H1 (cell line): ENCODE measurements around the gene DRD1. TPM values are rescaled to one million over a fixed set of nuclear protein-coding genes. Genes with fewer than 3 reads are reported as not detected.

Experiments
- CTCF ChIA-PET: fragments of 300-600 bp; sonication (Branson Sonifier 250); formaldehyde crosslinking; loops from one replicate; lab custom pipeline; 2021; ENCODE audit not compliant: partially characterized antibody; lab: Charles Lee
- POLR2A ChIA-PET: fragments of 300-600 bp; sonication (Branson Sonifier 250); formaldehyde crosslinking; loops from one replicate; lab custom pipeline; 2021; ENCODE audit warnings: inconsistent platforms; ENCODE audit not compliant: partially characterized antibody; lab: Charles Lee
- DNase-seq, 2 experiments: peaks; one replicate each; pipeline versions ENCODE4 v3.0.0 to v3.0.0-alpha.2; 2010 to 2022; ENCODE audit warnings: low spot score in 2 of 2, low read depth in 1 of 2, mixed read lengths in 1 of 2
- FAIRE-seq: peaks from 2 replicates; lab custom pipeline; 2011; peaks lifted over from hg19 to GRCh38; lab: Jason Lieb, UNC
- H2AFZ ChIP-seq: 2 replicates; pipeline ENCODE4 v1.8.1; 2012; ENCODE audit warnings: low read length, inconsistent platforms
- H2AK5ac ChIP-seq: 2 replicates; pipeline ENCODE4 v1.6.1; 2013; ENCODE audit warnings: low read depth, low read length
- H2BK120ac ChIP-seq: replicated peaks from 2 replicates; pipeline ENCODE3; 2013; ENCODE audit warnings: low read depth, low read length, inconsistent platforms
- H2BK12ac ChIP-seq: 2 replicates; pipeline ENCODE4 v1.6.1; 2013; ENCODE audit warnings: low read depth, low read length
- H2BK15ac ChIP-seq: 2 replicates; pipeline ENCODE4 v1.6.1; 2013; ENCODE audit warnings: low read length
- H2BK20ac ChIP-seq: 2 replicates; pipeline ENCODE4 v1.6.1; 2013; ENCODE audit warnings: low read length
- H2BK5ac ChIP-seq: 2 replicates; pipeline ENCODE4 v1.6.1; 2013; ENCODE audit warnings: low read depth, low read length
- H3K14ac ChIP-seq: 2 replicates; pipeline ENCODE4 v1.6.1; 2013; ENCODE audit warnings: inconsistent platforms; ENCODE audit not compliant: insufficient read length
- H3K18ac ChIP-seq: 2 replicates; pipeline ENCODE4 v1.6.1; 2013; ENCODE audit warnings: low read length; ENCODE audit errors: extremely low read depth
- H3K23ac ChIP-seq: 2 replicates; pipeline ENCODE4 v1.6.1; 2013; ENCODE audit warnings: inconsistent platforms; ENCODE audit not compliant: insufficient read length
- H3K23me2 ChIP-seq: 2 replicates; pipeline ENCODE4 v1.6.1; 2013; ENCODE audit warnings: low read depth, low read length
- H3K27ac ChIP-seq: 2 replicates; pipeline ENCODE4 v1.6.1; 2011; ENCODE audit warnings: low read depth, low read length, inconsistent platforms
- H3K27me3 ChIP-seq, 4 experiments: replicated peaks in 1 of 4; 1 replicate in 1 of 4; 2 replicates in 3 of 4; pipeline versions ENCODE4 v1.6.1 to v1.8.1; 2011 to 2013; ENCODE audit warnings: low read length in 3 of 4, mild to moderate bottlenecking in 3 of 4, inconsistent platforms in 2 of 4, mixed read lengths in 2 of 4, moderate library complexity in 1 of 4; ENCODE audit not compliant: control insufficient read depth in 3 of 4, insufficient read depth in 3 of 4; ENCODE audit errors: extremely low read depth in 1 of 4
- H3K36me3 ChIP-seq, 4 experiments: 2 replicates each; pipeline versions ENCODE4 v1.6.1 to v1.8.1; 2011 to 2013; ENCODE audit warnings: mild to moderate bottlenecking in 4 of 4, low read length in 3 of 4, moderate library complexity in 2 of 4, control low read depth in 1 of 4, inconsistent platforms in 1 of 4; ENCODE audit not compliant: insufficient read depth in 4 of 4, control insufficient read depth in 2 of 4
- H3K4ac ChIP-seq: replicated peaks from 2 replicates; pipeline ENCODE3; 2013; ENCODE audit warnings: low read length, low read depth, mixed read lengths, inconsistent platforms; ENCODE audit not compliant: insufficient read length
- H3K4me1 ChIP-seq, 4 experiments: replicated peaks in 1 of 4; 1 replicate in 1 of 4; 2 replicates in 3 of 4; pipeline versions ENCODE4 v1.6.1 to v1.8.1; 2011 to 2013; ENCODE audit warnings: low read length in 3 of 4, inconsistent platforms in 2 of 4, mixed read lengths in 1 of 4; ENCODE audit not compliant: insufficient read depth in 4 of 4, control insufficient read depth in 3 of 4
- H3K4me2 ChIP-seq, 2 experiments: 2 replicates each; pipeline versions ENCODE4 v1.6.1 to v1.8.1; 2011 to 2013; ENCODE audit warnings: low read depth in 2 of 2, low read length in 2 of 2, control low read depth in 1 of 2, inconsistent platforms in 1 of 2, mild to moderate bottlenecking in 1 of 2; ENCODE audit not compliant: insufficient read depth in 1 of 2
- H3K4me3 ChIP-seq, 4 experiments: fragments of 200-600, 300-600 bp in 1 of 4; sonication (generic), shearing (Covaris generic), sonication (Bioruptor Twin) in 1 of 4; 2 replicates each; pipeline versions ENCODE4 v1.5.1 to v1.8.1; 2011 to 2016; ENCODE audit warnings: low read length in 4 of 4, low read depth in 3 of 4, control low read depth in 2 of 4, inconsistent platforms in 2 of 4, mild to moderate bottlenecking in 2 of 4, mixed read lengths in 1 of 4, moderate library complexity in 1 of 4; ENCODE audit not compliant: insufficient read depth in 2 of 4; ENCODE audit errors: extremely low read depth in 1 of 4
- H3K56ac ChIP-seq: replicated peaks from 2 replicates; pipeline ENCODE3; 2013; ENCODE audit warnings: low read depth, mild to moderate bottlenecking, mixed read lengths, low read length, inconsistent platforms; ENCODE audit not compliant: insufficient read length
- H3K79me1 ChIP-seq: 2 replicates; pipeline ENCODE4 v1.6.1; 2013; ENCODE audit warnings: low read depth, low read length, control low read depth
- H3K79me2 ChIP-seq, 2 experiments: 2 replicates each; pipeline versions ENCODE4 v1.6.1 to v1.8.1; 2012 to 2013; ENCODE audit warnings: low read length in 2 of 2, mild to moderate bottlenecking in 2 of 2, inconsistent platforms in 1 of 2; ENCODE audit not compliant: insufficient read depth in 2 of 2, control insufficient read depth in 1 of 2
- H3K9ac ChIP-seq, 4 experiments: replicated peaks in 1 of 4; 1 replicate in 1 of 4; 2 replicates in 3 of 4; pipeline versions ENCODE4 v1.6.1 to v1.8.1; 2011 to 2013; ENCODE audit warnings: low read depth in 3 of 4, low read length in 3 of 4, control low read depth in 2 of 4, mild to moderate bottlenecking in 2 of 4, moderate library complexity in 2 of 4, inconsistent platforms in 1 of 4; ENCODE audit errors: extremely low read depth in 1 of 4
- H3K9me3 ChIP-seq, 2 experiments: 2 replicates each; pipeline versions ENCODE4 v1.6.1 to v1.8.1; 2012 to 2013; ENCODE audit warnings: mild to moderate bottlenecking in 2 of 2, moderate library complexity in 2 of 2, control low read depth in 1 of 2, inconsistent platforms in 1 of 2, low read depth in 1 of 2, low read length in 1 of 2, mixed read lengths in 1 of 2; ENCODE audit not compliant: insufficient read depth in 2 of 2
- H4K20me1 ChIP-seq, 2 experiments: replicated peaks in 1 of 2; 2 replicates each; pipeline versions ENCODE3 to v1.8.1; 2011 to 2013; ENCODE audit warnings: inconsistent platforms in 2 of 2, low read length in 2 of 2, mild to moderate bottlenecking in 1 of 2; ENCODE audit not compliant: insufficient read depth in 2 of 2, control insufficient read depth in 1 of 2
- H4K5ac ChIP-seq: 2 replicates; pipeline ENCODE4 v1.6.1; 2013; ENCODE audit warnings: low read length, low read depth, mixed read lengths, inconsistent platforms; ENCODE audit not compliant: insufficient read length
- H4K8ac ChIP-seq: 2 replicates; pipeline ENCODE4 v1.8.0; 2013; ENCODE audit warnings: mild to moderate bottlenecking, moderate library complexity, low read length, inconsistent platforms; ENCODE audit not compliant: insufficient read depth; ENCODE audit errors: extremely low read depth
- H4K91ac ChIP-seq: replicated peaks from 2 replicates; pipeline ENCODE3; 2013; ENCODE audit warnings: low read length, mixed read lengths, inconsistent platforms; ENCODE audit not compliant: insufficient read length
- WGBS, 2 experiments: shearing (Covaris generic) in 1 of 2; methylation state at CpG; one replicate each; pipeline versions ENCODE4 v1.1.6 to v1.1.7; 2013 to 2015; ENCODE audit warnings: low lambda C conversion rate in 2 of 2, mixed read lengths in 2 of 2, inconsistent platforms in 1 of 2, low coverage in 1 of 2, missing lambda C conversion rate in 1 of 2; ENCODE audit not compliant: insufficient replicate concordance in 2 of 2, insufficient coverage in 1 of 2, insufficient read length in 1 of 2; ENCODE audit errors: extremely low coverage in 1 of 2, missing lambda C conversion rate in 1 of 2; 5-methylcytosine and 5-hydroxymethylcytosine counted together
- polyA plus RNA-seq, 7 experiments: library from polyadenylated mRNA; depleted of rRNA in 3 of 7; stranded (reverse) in 5 of 7; unstranded in 2 of 7; fragments of >200 nt in 5 of 7; fragments of 200-250 nt in 2 of 7; gene quantifications; 1 replicate in 5 of 7; 2 replicates in 1 of 7; 4 replicates in 1 of 7; pipeline versions ENCODE4 v1.2.1 to v1.2.3, GENCODE V29; 2011 to 2013; ENCODE audit warnings: missing spikeins in 2 of 7, mixed read lengths in 2 of 7
- total RNA-seq: library from RNA; stranded (reverse); fragmentation: NEBNext Ultra II Directional; extraction: Animal tissue kit (Norgen Biotek cat#: 25700); gene quantifications from 2 replicates; pipeline ENCODE4 v1.2.1, GENCODE V29; 2021

DRD1 gene
- total and polyA plus RNA-seq, 2 of the 8 experiments (the other 6 are each of a cell fraction or from before 2014, with no cell fraction given), result 0.03 to 0.19 TPM

DNA sequence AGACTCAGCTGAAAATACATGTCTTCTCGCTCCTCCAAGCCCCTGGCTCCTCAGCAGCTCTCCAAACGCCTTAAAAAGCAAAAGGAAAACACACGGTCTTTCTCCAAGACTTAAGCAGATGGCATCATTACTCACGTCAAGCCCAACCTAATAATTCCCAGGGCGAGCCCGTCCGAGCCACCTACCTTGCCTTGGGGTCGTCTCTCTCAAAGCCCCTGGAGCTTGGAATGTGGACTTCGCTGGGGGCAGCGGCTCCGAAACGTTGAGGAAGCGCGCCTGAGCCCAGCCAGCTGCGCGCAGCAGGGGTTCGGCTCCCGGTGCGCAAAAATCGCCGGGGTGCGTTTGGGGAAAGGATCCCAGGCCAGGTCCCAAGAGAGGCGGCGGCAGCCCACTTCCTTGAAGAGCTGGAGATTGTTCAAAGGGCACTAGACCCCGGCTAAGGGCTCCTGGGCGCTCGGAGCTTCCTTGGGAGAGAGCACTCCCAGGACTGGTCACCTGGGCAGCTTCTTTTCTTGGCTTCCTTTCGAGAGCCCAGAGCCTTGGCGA is 395 bp downstream of the DRD1 start:
- no peak for DNase-seq
- Histone ChIP-seq H2BK15ac (no peak overlapping the region), H3K23ac (no peak overlapping the region), H3K27me3 (peaks cover 11 to 42% (median 38%) of the 10 kb centered on the region in 4 experiments), H3K18ac (no peak overlapping the region), H3K9ac (no peak overlapping the region), H3K36me3 (no peaks in the 10 kb centered on the region), H2BK5ac (no peak overlapping the region), H2BK12ac (no peak overlapping the region; the same call in 1 of the 2 replicates), H3K4me2 (peak overlapping the region; percentile 46 to 92), H3K4ac (no peak overlapping the region), H2BK20ac (no peak overlapping the region), H3K27ac (no peak overlapping the region), H3K56ac (no peak overlapping the region), H3K4me1 (peaks cover 3 to 11% (median 8%) of the 10 kb centered on the region in 4 experiments; a peak in 6 of 7 replicates), H3K23me2 (peaks cover 9% of the 10 kb centered on the region; the same call in 1 of the 2 replicates), H3K14ac (no peak overlapping the region), H4K8ac (no peak overlapping the region), H3K79me1 (no peaks in the 10 kb centered on the region), H4K5ac (no peak overlapping the region), H2BK120ac (no peak overlapping the region), H3K4me3 (peak overlapping the region; percentile 26 to 67 (median 52)), H3K79me2 (no peaks in the 10 kb centered on the region), H4K91ac (no peak overlapping the region), H3K9me3 (no peaks in the 10 kb centered on the region), H4K20me1 (no peaks in the 10 kb centered on the region), H2AFZ (no peak overlapping the region), H2AK5ac (no peak overlapping the region)
- CTCF ChIA-PET, result interaction anchor here (0.6 to 3.3 kb wide), 26 partner anchors 9 to 492 kb away, joined by 3 to 22 read pairs (median 3); no protein-coding TSS in a partner anchor
- POLR2A ChIA-PET, result interaction anchor here (1.2 kb wide), 1 partner anchor 35 kb away, joined by 3 read pairs; the partner anchor contains the start of gene SFXN1
- no peak for FAIRE-seq
- 18% methylated on average over 29 of the region's 29 CpGs; no CpG with 5 or more reads in 1 of the 2 experiments for WGBS, 2 experiments
